Lower leg skin (tissue), 3 donors: ENCODE data around the gene TLL1.

Source experiments
- POLR2A ChIP-seq, 2 donors: fragments of 450-650 bp; IDR thresholded peaks; one replicate each; pipeline ENCODE4 v1.6.1; 2016 to 2017; ENCODE audit warnings: antibody characterized with exemption in 2 of 2, mild to moderate bottlenecking in 1 of 2, moderate library complexity in 1 of 2
- TF ChIP-seq, protein P1 (sequence below), 3 donors: fragments of 450-650 bp; IDR thresholded peaks; one replicate each; pipeline ENCODE4 v1.5.1; 2016; ENCODE audit warnings: antibody characterized with exemption in 3 of 3, mild to moderate bottlenecking in 3 of 3, moderate library complexity in 2 of 3

GRCh38 chr4:165839615-165840333 lies 33.3 kb upstream of the TLL1 start:
- TF ChIP-seq POLR2A (IDR thresholded peaks at IDR 0.05) = no peak
- TF ChIP-seq, protein P1, sequence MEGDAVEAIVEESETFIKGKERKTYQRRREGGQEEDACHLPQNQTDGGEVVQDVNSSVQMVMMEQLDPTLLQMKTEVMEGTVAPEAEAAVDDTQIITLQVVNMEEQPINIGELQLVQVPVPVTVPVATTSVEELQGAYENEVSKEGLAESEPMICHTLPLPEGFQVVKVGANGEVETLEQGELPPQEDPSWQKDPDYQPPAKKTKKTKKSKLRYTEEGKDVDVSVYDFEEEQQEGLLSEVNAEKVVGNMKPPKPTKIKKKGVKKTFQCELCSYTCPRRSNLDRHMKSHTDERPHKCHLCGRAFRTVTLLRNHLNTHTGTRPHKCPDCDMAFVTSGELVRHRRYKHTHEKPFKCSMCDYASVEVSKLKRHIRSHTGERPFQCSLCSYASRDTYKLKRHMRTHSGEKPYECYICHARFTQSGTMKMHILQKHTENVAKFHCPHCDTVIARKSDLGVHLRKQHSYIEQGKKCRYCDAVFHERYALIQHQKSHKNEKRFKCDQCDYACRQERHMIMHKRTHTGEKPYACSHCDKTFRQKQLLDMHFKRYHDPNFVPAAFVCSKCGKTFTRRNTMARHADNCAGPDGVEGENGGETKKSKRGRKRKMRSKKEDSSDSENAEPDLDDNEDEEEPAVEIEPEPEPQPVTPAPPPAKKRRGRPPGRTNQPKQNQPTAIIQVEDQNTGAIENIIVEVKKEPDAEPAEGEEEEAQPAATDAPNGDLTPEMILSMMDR (IDR thresholded peaks at IDR 0.05) = no peak
